ENCODE results near the gene PSG1. TPM values are rescaled to one million over a fixed set of nuclear protein-coding genes. Genes with fewer than 3 reads are reported as not detected.

The PSG1 gene
- total RNA-seq, 1 experiment from 2014 or later = not detected

- H3K9me2 ChIP-seq (ENCODE audit: insufficient read depth) = no peaks in the 10 kb centered on the region
- no peak overlapping the region for H2AFZ ChIP-seq (ENCODE audit: low read depth, low read length, poor library complexity, severe bottlenecking)
- ChIA-PET RAD21 (ENCODE audit: low non-redundant PET in 1 of 2, low total read pairs in 2 of 2, uncharacterized antibody in 2 of 2, unreplicated experiment in 2 of 2) (no interaction called here), POLR2A (no interaction called here), CTCF (no interaction called here)
- no peaks in the 10 kb centered on the region for H3K79me2 ChIP-seq (ENCODE audit: insufficient read depth, low read length)
- ATAC-seq (no peak), DNase-seq (ENCODE audit: low read depth, low spot score) (no peak)
- no peak for TF ChIP-seq FOSL1 (IDR thresholded peaks at IDR 0.05; ENCODE audit: low read depth)
- TF ChIP-seq CTCF (IDR thresholded peaks at IDR 0.05 in 2 of 3, conservative IDR thresholded peaks at IDR 0.05 in 1 of 3; ENCODE audit: borderline replicate concordance in 1 of 3, insufficient read depth in 1 of 3, low read depth in 2 of 3, low read length in 2 of 3) = 0 out of 6 replicates have a peak, but pooled peaks of 2 of the 3 experiments have one; percentile 4 to 10
- H3K4me3 ChIP-seq (replicated peaks in 1 of 2; ENCODE audit: low read depth in 1 of 2, low read length in 2 of 2) = no peak overlapping the region
- intact Hi-C loops (cut with micrococcal nuclease) = no loop called here
- H4K20me1 ChIP-seq (ENCODE audit: insufficient read depth) = no peaks in the 10 kb centered on the region
- no peak overlapping the region for H3K27ac ChIP-seq (ENCODE audit: low read depth, low read length)
- H3K4me1 ChIP-seq (ENCODE audit: control insufficient read depth in 1 of 2, insufficient read depth in 2 of 2, low read length in 2 of 2) = peaks cover 0 to 17% of the 10 kb centered on the region in 2 experiments; a peak in 2 of 4 replicates
- no peaks in the 10 kb centered on the region for H3K27me3 ChIP-seq (ENCODE audit: insufficient read depth, low read length)
- no peak overlapping the region for H3K9ac ChIP-seq (ENCODE audit: low read length)
- no peaks in the 10 kb centered on the region for H3K36me3 ChIP-seq (ENCODE audit: control insufficient read depth in 1 of 2, insufficient read depth in 2 of 2, low read length in 2 of 2)
- H3K9me3 ChIP-seq (ENCODE audit: control insufficient read depth in 1 of 2, insufficient read depth in 1 of 2, low read depth in 1 of 2, low read length in 2 of 2) = no peaks in the 10 kb centered on the region
- no TSS peak for BruUV-seq (replicated peaks)
- no peak overlapping the region for H3K4me2 ChIP-seq (ENCODE audit: low read length)
These were observed 6.9 kb downstream of the PSG1 start for GRCh38 chr19:42872608-42873007.

DNA sequence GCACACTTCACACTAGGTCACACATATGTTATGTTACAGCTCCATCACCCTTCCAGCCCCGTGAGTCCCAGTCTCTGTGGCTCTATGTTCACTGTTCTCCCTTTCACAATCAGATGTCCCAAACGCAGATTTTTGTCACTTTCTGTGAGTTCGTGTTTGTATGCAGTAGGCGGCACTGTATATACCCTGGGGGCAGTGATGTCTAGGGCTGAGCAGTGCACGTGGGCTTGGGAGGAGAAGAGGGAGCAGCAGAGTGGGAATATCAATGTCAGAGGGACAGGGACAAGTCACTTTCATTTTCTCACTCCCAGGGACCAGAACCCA lies 22.0 kb downstream of the PSG1 start:
- BruUV-seq (replicated peaks) = no TSS peak
- Histone ChIP-seq H3K36me3 (ENCODE audit: control insufficient read depth in 1 of 2, insufficient read depth in 2 of 2, low read length in 2 of 2) (no peaks in the 10 kb centered on the region), H3K4me2 (ENCODE audit: low read length) (no peak overlapping the region), H3K79me2 (ENCODE audit: insufficient read depth, low read length) (no peaks in the 10 kb centered on the region), H3K27ac (ENCODE audit: low read depth, low read length) (no peak overlapping the region), H2AFZ (ENCODE audit: low read depth, low read length, poor library complexity, severe bottlenecking) (no peak overlapping the region), H3K27me3 (ENCODE audit: insufficient read depth, low read length) (no peaks in the 10 kb centered on the region), H4K20me1 (ENCODE audit: insufficient read depth) (no peaks in the 10 kb centered on the region), H3K9ac (ENCODE audit: low read length) (no peak overlapping the region), H3K9me3 (ENCODE audit: control insufficient read depth in 1 of 2, insufficient read depth in 1 of 2, low read depth in 1 of 2, low read length in 2 of 2) (no peaks in the 10 kb centered on the region), H3K9me2 (ENCODE audit: insufficient read depth) (no peaks in the 10 kb centered on the region), H3K4me3 (replicated peaks in 1 of 2; ENCODE audit: low read depth in 1 of 2, low read length in 2 of 2) (no peak overlapping the region), H3K4me1 (ENCODE audit: control insufficient read depth in 1 of 2, insufficient read depth in 2 of 2, low read length in 2 of 2) (no peaks in the 10 kb centered on the region)
- CTCF ChIA-PET = interaction anchor here (1.0 to 1.5 kb wide), 2 partner anchors 28 to 64 kb away, joined by 4 to 6 read pairs; no protein-coding TSS in a partner anchor
- intact Hi-C loops (cut with micrococcal nuclease) = loop anchor here (1.0 kb wide), 1 partner anchor 64 kb away; no protein-coding TSS in a partner anchor
- POLR2A ChIA-PET = no interaction called here
- no peak for DNase-seq (ENCODE audit: low read depth, low spot score)
- RAD21 ChIA-PET (ENCODE audit: low non-redundant PET in 1 of 2, low total read pairs in 2 of 2, uncharacterized antibody in 2 of 2, unreplicated experiment in 2 of 2) = no interaction called here
- TF ChIP-seq CTCF (IDR thresholded peaks at IDR 0.05 in 2 of 3, conservative IDR thresholded peaks at IDR 0.05 in 1 of 3; ENCODE audit: borderline replicate concordance in 1 of 3, insufficient read depth in 1 of 3, low read depth in 2 of 3, low read length in 2 of 3) (peak in 2 of 3 experiments; percentile 9 to 21; a peak in 1 of 6 replicates), SIN3A (IDR thresholded peaks at IDR 0.05; ENCODE audit: low read depth) (no peak)
- no peak for ATAC-seq

All from HCT116 (cell line).